ENCODE results near the gene MAP3K6. TPM values are rescaled to one million over a fixed set of nuclear protein-coding genes. Genes with fewer than 3 reads are reported as not detected.

The MAP3K6 gene
- total RNA-seq, 1 donor from 2014 or later: 48.2 TPM

- Mint-ChIP-seq H3K36me3 (ENCODE audit: unreplicated experiment) (no peaks in the 10 kb centered on the region), H3K27ac (ENCODE audit: unreplicated experiment) (no peak overlapping the region), H3K9me3 (ENCODE audit: unreplicated experiment) (no peaks in the 10 kb centered on the region), H3K4me3 (ENCODE audit: unreplicated experiment) (no peak overlapping the region), H3K4me1 (ENCODE audit: unreplicated experiment) (peaks cover 25% of the 10 kb centered on the region), H3K27me3 (ENCODE audit: unreplicated experiment) (no peaks in the 10 kb centered on the region)
- no peak for DNase-seq (ENCODE audit: extremely low spot score, unreplicated experiment)
- TF ChIP-seq, protein P1, sequence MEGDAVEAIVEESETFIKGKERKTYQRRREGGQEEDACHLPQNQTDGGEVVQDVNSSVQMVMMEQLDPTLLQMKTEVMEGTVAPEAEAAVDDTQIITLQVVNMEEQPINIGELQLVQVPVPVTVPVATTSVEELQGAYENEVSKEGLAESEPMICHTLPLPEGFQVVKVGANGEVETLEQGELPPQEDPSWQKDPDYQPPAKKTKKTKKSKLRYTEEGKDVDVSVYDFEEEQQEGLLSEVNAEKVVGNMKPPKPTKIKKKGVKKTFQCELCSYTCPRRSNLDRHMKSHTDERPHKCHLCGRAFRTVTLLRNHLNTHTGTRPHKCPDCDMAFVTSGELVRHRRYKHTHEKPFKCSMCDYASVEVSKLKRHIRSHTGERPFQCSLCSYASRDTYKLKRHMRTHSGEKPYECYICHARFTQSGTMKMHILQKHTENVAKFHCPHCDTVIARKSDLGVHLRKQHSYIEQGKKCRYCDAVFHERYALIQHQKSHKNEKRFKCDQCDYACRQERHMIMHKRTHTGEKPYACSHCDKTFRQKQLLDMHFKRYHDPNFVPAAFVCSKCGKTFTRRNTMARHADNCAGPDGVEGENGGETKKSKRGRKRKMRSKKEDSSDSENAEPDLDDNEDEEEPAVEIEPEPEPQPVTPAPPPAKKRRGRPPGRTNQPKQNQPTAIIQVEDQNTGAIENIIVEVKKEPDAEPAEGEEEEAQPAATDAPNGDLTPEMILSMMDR (IDR thresholded peaks at IDR 0.05): no peak
Measured at GRCh38 chr1:27346357-27346756, 20.4 kb downstream of the MAP3K6 start.

- no peak for DNase-seq (ENCODE audit: extremely low spot score, unreplicated experiment)
- H3K27me3 Mint-ChIP-seq (ENCODE audit: unreplicated experiment): no peaks in the 10 kb centered on the region
- TF ChIP-seq, protein P1 (IDR thresholded peaks at IDR 0.05): no peak
- no peaks in the 10 kb centered on the region for H3K9me3 Mint-ChIP-seq (ENCODE audit: unreplicated experiment)
- peaks cover 27% of the 10 kb centered on the region for H3K4me1 Mint-ChIP-seq (ENCODE audit: unreplicated experiment)
- no peak overlapping the region for H3K27ac Mint-ChIP-seq (ENCODE audit: unreplicated experiment)
- H3K4me3 Mint-ChIP-seq (ENCODE audit: unreplicated experiment): no peak overlapping the region
- no peaks in the 10 kb centered on the region for H3K36me3 Mint-ChIP-seq (ENCODE audit: unreplicated experiment)
Measured at GRCh38 chr1:27345272-27345671, 21.5 kb downstream of the MAP3K6 start.

- Mint-ChIP-seq H3K4me1 (ENCODE audit: unreplicated experiment) (peaks cover 37% of the 10 kb centered on the region), H3K36me3 (ENCODE audit: unreplicated experiment) (no peaks in the 10 kb centered on the region), H3K9me3 (ENCODE audit: unreplicated experiment) (no peaks in the 10 kb centered on the region), H3K27ac (ENCODE audit: unreplicated experiment) (no peak overlapping the region), H3K4me3 (ENCODE audit: unreplicated experiment) (no peak overlapping the region), H3K27me3 (ENCODE audit: unreplicated experiment) (no peaks in the 10 kb centered on the region)
- DNase-seq (ENCODE audit: extremely low spot score, unreplicated experiment): no peak
- TF ChIP-seq, protein P1 (IDR thresholded peaks at IDR 0.05): no peak
Measured at GRCh38 chr1:27343639-27344025, 23.1 kb downstream of the MAP3K6 start.

GRCh38 chr1:27342778-27343638 lies 23.8 kb downstream of the MAP3K6 start:
- Mint-ChIP-seq H3K9me3 (ENCODE audit: unreplicated experiment) (no peaks in the 10 kb centered on the region), H3K4me1 (ENCODE audit: unreplicated experiment) (peaks cover 37% of the 10 kb centered on the region), H3K27ac (ENCODE audit: unreplicated experiment) (no peak overlapping the region), H3K4me3 (ENCODE audit: unreplicated experiment) (no peak overlapping the region), H3K27me3 (ENCODE audit: unreplicated experiment) (no peaks in the 10 kb centered on the region), H3K36me3 (ENCODE audit: unreplicated experiment) (peaks cover 2% of the 10 kb centered on the region)
- TF ChIP-seq, protein P1 (IDR thresholded peaks at IDR 0.05): no peak
- no peak for DNase-seq (ENCODE audit: extremely low spot score, unreplicated experiment)

DNA sequence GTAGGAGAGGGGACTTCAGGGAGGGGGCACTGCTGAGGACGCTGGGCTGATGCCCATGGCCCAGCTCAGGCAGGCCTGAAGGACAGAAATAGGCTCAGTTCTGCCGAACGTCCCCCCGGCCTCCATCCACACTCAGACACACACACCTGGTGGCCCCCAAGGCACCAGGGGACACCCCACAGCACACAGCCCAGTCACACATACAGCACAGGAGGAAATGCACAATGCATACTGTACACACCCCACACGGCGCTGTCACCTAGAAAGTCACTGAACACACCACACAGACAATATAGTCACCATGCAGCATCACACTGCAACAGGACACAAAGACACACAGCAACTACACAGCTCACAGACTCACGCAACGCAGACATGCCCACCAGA lies 24.4 kb downstream of the MAP3K6 start:
- Mint-ChIP-seq H3K27ac (ENCODE audit: unreplicated experiment) (no peak overlapping the region), H3K27me3 (ENCODE audit: unreplicated experiment) (no peaks in the 10 kb centered on the region), H3K9me3 (ENCODE audit: unreplicated experiment) (no peaks in the 10 kb centered on the region), H3K4me3 (ENCODE audit: unreplicated experiment) (no peak overlapping the region), H3K36me3 (ENCODE audit: unreplicated experiment) (peaks cover 2% of the 10 kb centered on the region), H3K4me1 (ENCODE audit: unreplicated experiment) (peaks cover 35% of the 10 kb centered on the region)
- no peak for DNase-seq (ENCODE audit: extremely low spot score, unreplicated experiment)
- TF ChIP-seq, protein P1 (IDR thresholded peaks at IDR 0.05): no peak
